Natural killer cell (primary cell): ENCODE measurements around the gene TACR1. TPM values are rescaled to one million over a fixed set of nuclear protein-coding genes. Genes with fewer than 3 reads are reported as not detected.

Experiments
- ATAC-seq, 3 donors: fragments of 150-1000 bp in 2 of 3; fragments of 200-7000 bp in 1 of 3; cut with Tn5 transposase; 1 replicate in 1 of 3; 2 replicates in 2 of 3; pipeline ENCODE4 v1.10.0; 2021; ENCODE audit warnings: mild to moderate bottlenecking in 2 of 3, moderate library complexity in 2 of 3
- DNase-seq, 2 donors: peaks; one replicate each; pipeline versions ENCODE4 v3.0.0 to v3.0.0-alpha.2; 2013 to 2021; ENCODE audit warnings: mixed read lengths in 1 of 2
- H3K27ac ChIP-seq: one replicate; pipeline ENCODE4 v1.5.1; 2013; ENCODE audit warnings: mild to moderate bottlenecking, low read length
- H3K27me3 ChIP-seq: one replicate; pipeline ENCODE4 v1.6.1; 2013; ENCODE audit warnings: low read length; ENCODE audit not compliant: control insufficient read depth, insufficient read depth
- H3K36me3 ChIP-seq: one replicate; pipeline ENCODE4 v1.6.1; 2013; ENCODE audit warnings: low read length; ENCODE audit not compliant: control insufficient read depth, insufficient read depth
- H3K4me1 ChIP-seq: one replicate; pipeline ENCODE4 v1.6.1; 2013; ENCODE audit warnings: low read length; ENCODE audit not compliant: control insufficient read depth, insufficient read depth
- H3K4me3 ChIP-seq: one replicate; pipeline ENCODE4 v1.5.1; 2013; ENCODE audit warnings: low read length
- H3K9me3 ChIP-seq: one replicate; pipeline ENCODE4 v1.6.1; 2013; ENCODE audit warnings: low read length; ENCODE audit not compliant: control insufficient read depth, insufficient read depth
- H3K27ac Mint-ChIP-seq, 2 donors: one replicate each; pipeline ENCODE4 v1.8.0; 2022; ENCODE audit warnings: mild to moderate bottlenecking in 2 of 2, mixed read lengths in 2 of 2, moderate library complexity in 1 of 2
- H3K27me3 Mint-ChIP-seq, 2 donors: one replicate each; pipeline ENCODE4 v1.8.0; 2022; ENCODE audit warnings: low read depth in 2 of 2, mixed read lengths in 2 of 2
- H3K36me3 Mint-ChIP-seq: one replicate; pipeline ENCODE4 v1.8.0; 2022; ENCODE audit warnings: mixed read lengths
- H3K4me1 Mint-ChIP-seq, 2 donors: one replicate each; pipeline ENCODE4 v1.8.0; 2022; ENCODE audit warnings: mixed read lengths in 2 of 2
- H3K4me3 Mint-ChIP-seq: one replicate; pipeline ENCODE4 v1.8.0; 2022; ENCODE audit warnings: mild to moderate bottlenecking, moderate library complexity, mixed read lengths
- H3K9me3 Mint-ChIP-seq, 2 donors: one replicate each; pipeline ENCODE4 v1.8.0; 2022; ENCODE audit warnings: mixed read lengths in 2 of 2
- CTCF ChIP-seq: fragments of 200-600 bp; IDR thresholded peaks from one replicate; pipeline ENCODE4 v1.8.0; 2022; ENCODE audit warnings: antibody characterized with exemption
- WGBS: methylation state at CpG from one replicate; pipeline ENCODE4 v1.1.7; 2013; ENCODE audit warnings: missing lambda C conversion rate; ENCODE audit not compliant: insufficient coverage; 5-methylcytosine and 5-hydroxymethylcytosine counted together
- intact Hi-C: fragments of 100-400 bp; cut with micrococcal nuclease; formaldehyde crosslinking; loops from one replicate; pipeline ENCODE4 v1.14.2; 2022
- total RNA-seq, 4 donors: library from RNA; stranded (reverse); fragments of 120-200 nt in 1 of 4; gene quantifications; one replicate each; pipeline versions ENCODE4 v1.2.3 to v1.2.4, GENCODE V29; 2013 to 2022

The TACR1 gene
- total RNA-seq, 3 donors from 2014 or later (not counting 1 experiment from before 2014, with no cell fraction given), result not detected

GRCh38 chr2:75047189-75047991 is 151.9 kb downstream of the TACR1 start:
- H3K27me3 ChIP-seq, result no peaks in the 10 kb centered on the region
- intact Hi-C loops, result no loop called here
- ATAC-seq (no peak), DNase-seq (no peak)
- H3K4me3 ChIP-seq, result no peak overlapping the region
- H3K4me1 Mint-ChIP-seq, result no peaks in the 10 kb centered on the region
- no peaks in the 10 kb centered on the region for H3K36me3 Mint-ChIP-seq
- no peaks in the 10 kb centered on the region for H3K36me3 ChIP-seq
- TF ChIP-seq CTCF, result no peak
- no peaks in the 10 kb centered on the region for H3K9me3 Mint-ChIP-seq
- H3K27ac Mint-ChIP-seq, result no peak overlapping the region
- H3K4me1 ChIP-seq, result no peaks in the 10 kb centered on the region
- peaks cover 0 to 2% of the 10 kb centered on the region in 2 donors for H3K27me3 Mint-ChIP-seq
- H3K27ac ChIP-seq, result no peak overlapping the region
- 97% methylated on average over 2 of the region's 2 CpGs for WGBS
- H3K9me3 ChIP-seq, result no peaks in the 10 kb centered on the region
- H3K4me3 Mint-ChIP-seq, result no peak overlapping the region

GRCh38 chr2:75045526-75046050 is 153.7 kb downstream of the TACR1 start:
- no peaks in the 10 kb centered on the region for H3K36me3 ChIP-seq
- 61% methylated on average over 4 of the region's 4 CpGs for whole genome bisulfite sequencing
- H3K4me1 ChIP-seq, result no peaks in the 10 kb centered on the region
- no peak for TF ChIP-seq CTCF
- ATAC-seq, result no peak
- Mint-ChIP-seq H3K27ac (no peak overlapping the region), H3K4me1 (no peaks in the 10 kb centered on the region), H3K4me3 (no peak overlapping the region), H3K9me3 (no peaks in the 10 kb centered on the region), H3K27me3 (peaks cover 0 to 2% of the 10 kb centered on the region in 2 donors), H3K36me3 (no peaks in the 10 kb centered on the region)
- no peaks in the 10 kb centered on the region for H3K27me3 ChIP-seq
- intact Hi-C loops, result no loop called here
- H3K9me3 ChIP-seq, result no peaks in the 10 kb centered on the region
- no peak overlapping the region for H3K27ac ChIP-seq
- H3K4me3 ChIP-seq, result no peak overlapping the region
- no peak for DNase-seq

GRCh38 chr2:75044291-75044690 is 155.0 kb downstream of the TACR1 start:
- no peak for TF ChIP-seq CTCF
- intact Hi-C loops, result no loop called here
- no peak overlapping the region for H3K27ac ChIP-seq
- no peak for DNase-seq
- no peak for ATAC-seq
- Mint-ChIP-seq H3K36me3 (no peaks in the 10 kb centered on the region), H3K4me3 (no peak overlapping the region), H3K4me1 (no peaks in the 10 kb centered on the region), H3K27ac (no peak overlapping the region), H3K9me3 (no peaks in the 10 kb centered on the region), H3K27me3 (peaks cover 0 to 2% of the 10 kb centered on the region in 2 donors)
- H3K9me3 ChIP-seq, result no peaks in the 10 kb centered on the region
- WGBS, result 90% methylated on average over 2 of the region's 2 CpGs
- no peaks in the 10 kb centered on the region for H3K27me3 ChIP-seq
- no peak overlapping the region for H3K4me3 ChIP-seq
- H3K4me1 ChIP-seq, result no peaks in the 10 kb centered on the region
- H3K36me3 ChIP-seq, result no peaks in the 10 kb centered on the region
